HepG2 (cell line): Measurements from ENCODE around the gene UBXN2A. TPM values are rescaled to one million over a fixed set of nuclear protein-coding genes. Genes with fewer than 3 reads are reported as not detected.
A peak's percentile ranks its signal among the peaks of the same experiment; 100 is the strongest.

Experiments used
- ARID5B ChIP-seq: IDR thresholded peaks from 2 replicates; pipeline ENCODE4 v1.4.0; 2020; ENCODE audit warnings: mild to moderate bottlenecking, missing genetic modification reagents
- DDIT3 ChIP-seq: sonication (generic); formaldehyde crosslinking; IDR thresholded peaks from 2 replicates; pipeline ENCODE4 v1.4.0; 2020; ENCODE audit warnings: mild to moderate bottlenecking, missing genetic modification reagents
- DMAP1 ChIP-seq: IDR thresholded peaks from 2 replicates; pipeline ENCODE4 v1.6.1; 2016
- DR1 ChIP-seq: sonication (generic); formaldehyde crosslinking; IDR thresholded peaks from 2 replicates; pipeline ENCODE4 v1.8.0; 2021; ENCODE audit warnings: mild to moderate bottlenecking, missing genetic modification reagents, inconsistent platforms
- ETS1 ChIP-seq: sonication (generic); formaldehyde crosslinking; IDR thresholded peaks from 2 replicates; pipeline ENCODE4 v1.4.0; 2020; ENCODE audit warnings: missing genetic modification reagents
- EZH2 ChIP-seq: conservative IDR thresholded peaks from 2 replicates; pipeline ENCODE4 v1.6.1; 2012; ENCODE audit warnings: mild to moderate bottlenecking, low read depth, low read length, moderate library complexity
- FOXK1 ChIP-seq: sonication (generic); formaldehyde crosslinking; IDR thresholded peaks from 2 replicates; pipeline ENCODE4 v1.4.0; 2020; ENCODE audit warnings: low read depth, missing genetic modification reagents, borderline replicate concordance
- GFI1 ChIP-seq: sonication (generic); formaldehyde crosslinking; IDR thresholded peaks from 2 replicates; pipeline ENCODE4 v1.5.0; 2020; ENCODE audit warnings: missing genetic modification reagents, mild to moderate bottlenecking, borderline replicate concordance
- GRHL1 ChIP-seq: sonication (generic); formaldehyde crosslinking; conservative IDR thresholded peaks from 2 replicates; pipeline ENCODE4 v1.8.0; 2022; ENCODE audit warnings: missing genetic modification reagents
- HES4 ChIP-seq: sonication (generic); formaldehyde crosslinking; IDR thresholded peaks from 2 replicates; pipeline ENCODE4 v1.9.0; 2021; ENCODE audit warnings: mild to moderate bottlenecking, missing genetic modification reagents, borderline replicate concordance
- KAT2B ChIP-seq: fragments of 150-350 bp; IDR thresholded peaks from 2 replicates; pipeline ENCODE4 v1.6.1; 2014; ENCODE audit warnings: low read depth, low read length, borderline replicate concordance
- NAIF1 ChIP-seq: sonication (generic); formaldehyde crosslinking; IDR thresholded peaks from 2 replicates; pipeline ENCODE4 v1.5.0; 2020; ENCODE audit warnings: mild to moderate bottlenecking, missing genetic modification reagents, borderline replicate concordance
- SIX1 ChIP-seq: sonication (generic); formaldehyde crosslinking; IDR thresholded peaks from 2 replicates; pipeline ENCODE4 v1.4.0; 2020; ENCODE audit warnings: missing genetic modification reagents, borderline replicate concordance
- SNAPC2 ChIP-seq: sonication (generic); formaldehyde crosslinking; IDR thresholded peaks from 2 replicates; pipeline ENCODE4 v1.8.1; 2022; ENCODE audit warnings: mild to moderate bottlenecking, missing genetic modification reagents
- THAP9 ChIP-seq: sonication (generic); formaldehyde crosslinking; IDR thresholded peaks from 2 replicates; pipeline ENCODE4; 2020; ENCODE audit warnings: missing genetic modification reagents, mild to moderate bottlenecking, borderline replicate concordance
- YEATS4 ChIP-seq: sonication (generic); formaldehyde crosslinking; IDR thresholded peaks from 2 replicates; pipeline ENCODE4 v1.4.0; 2020; ENCODE audit warnings: missing genetic modification reagents, borderline replicate concordance
- ZEB1 ChIP-seq: IDR thresholded peaks from 2 replicates; pipeline ENCODE4 v1.6.1; 2012; ENCODE audit warnings: mild to moderate bottlenecking, low read depth, inconsistent platforms; ENCODE audit not compliant: insufficient replicate concordance
- ZMYM3 ChIP-seq: sonication (generic); formaldehyde crosslinking; IDR thresholded peaks from 2 replicates; pipeline ENCODE4 v1.5.1; 2020; ENCODE audit warnings: mild to moderate bottlenecking, missing genetic modification reagents
- ZNF430 ChIP-seq: sonication (generic); formaldehyde crosslinking; IDR thresholded peaks from 2 replicates; pipeline ENCODE4 v1.9.0; 2021; ENCODE audit warnings: mild to moderate bottlenecking, missing genetic modification reagents
- ZNF564 ChIP-seq: sonication (generic); formaldehyde crosslinking; IDR thresholded peaks from 2 replicates; pipeline ENCODE4 v1.8.1; 2023; ENCODE audit warnings: mild to moderate bottlenecking, missing genetic modification reagents
- ZSCAN22 ChIP-seq: sonication (generic); formaldehyde crosslinking; IDR thresholded peaks from 2 replicates; pipeline ENCODE4 v1.4.0; 2020; ENCODE audit warnings: mild to moderate bottlenecking, missing genetic modification reagents
- polyA plus RNA-seq, 8 experiments: library from polyadenylated mRNA; depleted of rRNA in 3 of 8; stranded (reverse) in 7 of 8; unstranded in 1 of 8; fragments of >200 nt; fragmentation: Illumina TruSeq in 4 of 8; extraction: Trizol in 4 of 8; gene quantifications; 2 replicates each; pipeline versions ENCODE4 v1.2.1 to v1.2.3, GENCODE V29; 2011 to 2016; ENCODE audit warnings: low read depth in 4 of 8, missing spikeins in 1 of 8, mixed read lengths in 1 of 8; ENCODE audit not compliant: insufficient read depth in 1 of 8
- total RNA-seq, 5 experiments: library from RNA; depleted of rRNA; stranded (reverse); fragments of >200 nt; fragmentation: Illumina TruSeq; extraction: Trizol; gene quantifications; 2 replicates each; pipeline ENCODE4 v1.2.3, GENCODE V29; 2016; ENCODE audit warnings: low read depth in 1 of 5

UBXN2A gene
- total and polyA plus RNA-seq, 2 of the 13 experiments (the other 11 are each of a cell fraction or from before 2014, with no cell fraction given): 8.3 to 20.9 TPM

- TF ChIP-seq HES4 (CRISPR knock-in tag) (no peak), GFI1 (CRISPR knock-in tag) (peak; percentile 16; the same call in 1 of the 2 replicates), FOXK1 (CRISPR knock-in tag) (no peak), GRHL1 (CRISPR knock-in tag) (no peak), ZNF564 (no peak), EZH2 (no peak), ARID5B (CRISPR knock-in tag) (0 out of 2 replicates have a peak, but pooled peaks have one; percentile 3), DDIT3 (CRISPR knock-in tag) (no peak), ZNF430 (CRISPR knock-in tag) (0 out of 2 replicates have a peak, but pooled peaks have one; percentile 26), YEATS4 (CRISPR knock-in tag) (0 out of 2 replicates have a peak, but pooled peaks have one; percentile 18), SIX1 (no peak), DR1 (CRISPR knock-in tag) (no peak), ZEB1 (peak; percentile 43), KAT2B (no peak), ZSCAN22 (CRISPR knock-in tag) (no peak), SNAPC2 (no peak), NAIF1 (CRISPR knock-in tag) (0 out of 2 replicates have a peak, but pooled peaks have one; percentile 34), ZMYM3 (CRISPR knock-in tag) (peak; percentile 48; the same call in 1 of the 2 replicates), DMAP1 (CRISPR knock-in tag) (peak; percentile 75; the same call in 1 of the 2 replicates), THAP9 (CRISPR knock-in tag) (peak; percentile 22; the same call in 1 of the 2 replicates), ETS1 (no peak)
These were observed 107.4 kb downstream of the UBXN2A start (continued) for GRCh38 chr2:24047703-24048033.
